ENCODE measurements around the gene CAB39L.

CAB39L gene

GRCh38 chr13:49303533-49304252 is 140.2 kb downstream of the CAB39L start:
- no peaks in the 10 kb centered on the region for H3K27me3 ChIP-seq
- H3K4me3 ChIP-seq = no peak overlapping the region
- TF ChIP-seq CTCF (IDR thresholded peaks at IDR 0.05) = no peak
- intact Hi-C loops (cut with DNase I; ENCODE audit: low total_unique reads) = loop anchor here (2.0 kb wide), 1 partner anchor 133 kb away; no protein-coding TSS in a partner anchor
- peak in 1 of 2 donors; percentile 32 for DNase-seq
- no peaks in the 10 kb centered on the region for H3K9me3 ChIP-seq
- peaks cover 0 to 65% (median 32%) of the 10 kb centered on the region in 4 donors for H3K4me1 ChIP-seq
- peak overlapping the region; percentile 24 to 29 for H3K27ac ChIP-seq
- H3K36me3 ChIP-seq = no peaks in the 10 kb centered on the region

DNA sequence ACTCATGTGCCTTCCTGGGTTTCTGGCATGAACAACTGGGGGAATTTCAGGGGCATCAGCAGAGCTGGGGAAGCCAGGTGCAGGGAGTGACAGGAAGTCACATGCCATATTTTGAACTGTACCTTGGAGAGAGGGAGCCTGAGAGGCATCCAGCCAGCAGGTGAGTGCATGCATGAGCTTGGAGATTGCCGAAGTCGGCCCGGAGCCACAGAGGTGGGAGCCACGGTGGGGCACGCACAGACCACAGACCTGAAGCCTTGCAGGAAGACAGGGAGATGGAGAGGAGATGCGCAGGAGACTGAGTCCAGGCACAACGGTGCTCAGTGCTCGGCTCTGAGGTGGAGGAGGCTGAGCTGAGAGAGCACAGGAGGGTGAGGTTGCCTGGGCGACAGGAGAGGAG is 141.0 kb downstream of the CAB39L start:
- TF ChIP-seq CTCF (IDR thresholded peaks at IDR 0.05) = no peak
- Histone ChIP-seq H3K36me3 (no peaks in the 10 kb centered on the region), H3K4me1 (peaks cover 0 to 56% (median 25%) of the 10 kb centered on the region in 4 donors), H3K27me3 (no peaks in the 10 kb centered on the region), H3K9me3 (no peaks in the 10 kb centered on the region), H3K4me3 (no peak overlapping the region), H3K27ac (no peak overlapping the region)
- DNase-seq = no peak
- intact Hi-C loops (cut with DNase I; ENCODE audit: low total_unique reads) = no loop called here

DNA sequence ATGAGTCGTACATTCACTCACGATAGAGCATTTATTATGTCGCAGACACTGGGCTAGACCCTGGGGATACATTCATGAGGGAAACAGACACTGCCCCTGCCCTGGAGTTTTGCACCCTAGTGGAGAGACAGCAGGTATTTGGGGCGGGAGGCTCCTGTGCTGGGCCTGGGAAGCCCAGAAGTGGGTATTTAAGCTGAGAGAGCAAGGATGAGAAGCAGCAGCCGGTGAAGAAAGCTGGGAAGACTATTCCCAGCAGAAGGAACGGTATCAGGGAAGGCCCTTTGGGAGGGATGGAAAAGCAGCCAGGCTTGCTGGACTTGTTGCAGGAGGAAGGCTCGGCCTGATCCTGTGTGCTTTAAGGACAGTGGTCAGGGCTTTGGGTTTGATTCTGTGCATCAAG is 141.6 kb downstream of the CAB39L start:
- H3K27me3 ChIP-seq = no peaks in the 10 kb centered on the region
- peaks cover 0 to 51% (median 19%) of the 10 kb centered on the region in 4 donors for H3K4me1 ChIP-seq
- DNase-seq = no peak
- peak overlapping the region; percentile 29 to 59 for H3K27ac ChIP-seq
- no peaks in the 10 kb centered on the region for H3K36me3 ChIP-seq
- TF ChIP-seq CTCF (IDR thresholded peaks at IDR 0.05) = no peak
- H3K9me3 ChIP-seq = no peaks in the 10 kb centered on the region
- intact Hi-C loops (cut with DNase I; ENCODE audit: low total_unique reads) = no loop called here
- H3K4me3 ChIP-seq = no peak overlapping the region

- no peaks in the 10 kb centered on the region for H3K36me3 ChIP-seq
- H3K4me1 ChIP-seq = peaks cover 0 to 40% (median 12%) of the 10 kb centered on the region in 4 donors
- no peaks in the 10 kb centered on the region for H3K9me3 ChIP-seq
- peak; percentile 82 to 94 for TF ChIP-seq CTCF (IDR thresholded peaks at IDR 0.05)
- DNase-seq = peak; percentile 48 to 78
- no peaks in the 10 kb centered on the region for H3K27me3 ChIP-seq
- H3K4me3 ChIP-seq = peak overlapping the region; percentile 26 to 35
- intact Hi-C loops (cut with DNase I; ENCODE audit: low total_unique reads) = no loop called here
- H3K27ac ChIP-seq = peak overlapping the region; percentile 29 to 59
These were observed 142.9 kb downstream of the CAB39L start for GRCh38 chr13:49300739-49301589.

- H3K4me1 ChIP-seq = peaks cover 0 to 40% (median 12%) of the 10 kb centered on the region in 4 donors
- no peaks in the 10 kb centered on the region for H3K9me3 ChIP-seq
- DNase-seq = no peak
- no peak for TF ChIP-seq CTCF (IDR thresholded peaks at IDR 0.05)
- H3K36me3 ChIP-seq = no peaks in the 10 kb centered on the region
- H3K27ac ChIP-seq = no peak overlapping the region
- no peaks in the 10 kb centered on the region for H3K27me3 ChIP-seq
- H3K4me3 ChIP-seq = no peak overlapping the region
- intact Hi-C loops (cut with DNase I; ENCODE audit: low total_unique reads) = no loop called here
These were observed 143.6 kb downstream of the CAB39L start for GRCh38 chr13:49300276-49300675.
